Measurements from ENCODE around the gene TMEM179B. TPM values are rescaled to one million over a fixed set of nuclear protein-coding genes. Genes with fewer than 3 reads are reported as not detected.

Gene TMEM179B
- total RNA-seq, 1 experiment from 2014 or later: 51.6 TPM

DNA sequence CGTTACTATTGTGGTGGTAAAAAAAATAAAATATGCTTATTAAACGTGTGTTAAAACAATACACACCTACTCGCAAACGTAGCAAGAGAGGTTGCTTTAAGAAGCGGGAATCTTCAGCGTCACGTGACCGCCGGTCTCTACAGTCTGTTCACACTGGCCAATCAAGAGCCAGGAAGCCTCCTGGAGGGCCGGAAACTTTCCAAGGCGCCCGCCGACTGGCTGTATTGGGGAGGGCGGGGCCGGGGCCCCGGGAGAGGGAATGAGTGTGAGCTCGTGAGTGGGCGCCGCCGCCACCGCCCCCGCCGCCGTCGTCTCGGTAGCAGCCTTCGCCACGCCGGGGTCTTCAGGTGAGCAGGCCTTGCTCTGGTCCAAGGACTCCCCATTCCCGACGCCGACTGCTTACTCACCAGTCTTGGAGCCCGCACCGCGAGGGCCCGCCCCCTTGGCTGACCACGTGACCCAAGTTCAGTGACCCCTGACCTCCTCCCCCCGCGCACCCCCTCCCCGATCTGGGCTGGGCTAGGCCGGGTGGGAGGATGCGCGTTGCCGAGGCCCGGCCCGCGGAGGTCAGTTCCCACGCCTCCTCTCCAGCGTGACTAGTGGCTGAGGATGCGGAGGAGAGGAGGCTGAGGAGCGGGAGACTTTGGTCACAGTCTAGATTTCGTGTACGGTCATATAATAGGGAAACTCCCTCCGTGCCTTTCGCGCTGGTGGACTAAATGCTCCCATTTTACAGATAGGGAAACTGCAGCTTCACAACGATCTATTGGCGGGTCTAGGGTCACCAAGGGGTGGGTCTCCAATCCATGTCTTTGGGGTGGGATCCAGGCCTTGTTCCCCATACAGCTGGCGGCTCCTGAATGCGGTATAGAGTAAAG lies 15.8 kb upstream of the TMEM179B start, which contains the start of gene TAF6L (continued):
- TF ChIP-seq, protein P1, sequence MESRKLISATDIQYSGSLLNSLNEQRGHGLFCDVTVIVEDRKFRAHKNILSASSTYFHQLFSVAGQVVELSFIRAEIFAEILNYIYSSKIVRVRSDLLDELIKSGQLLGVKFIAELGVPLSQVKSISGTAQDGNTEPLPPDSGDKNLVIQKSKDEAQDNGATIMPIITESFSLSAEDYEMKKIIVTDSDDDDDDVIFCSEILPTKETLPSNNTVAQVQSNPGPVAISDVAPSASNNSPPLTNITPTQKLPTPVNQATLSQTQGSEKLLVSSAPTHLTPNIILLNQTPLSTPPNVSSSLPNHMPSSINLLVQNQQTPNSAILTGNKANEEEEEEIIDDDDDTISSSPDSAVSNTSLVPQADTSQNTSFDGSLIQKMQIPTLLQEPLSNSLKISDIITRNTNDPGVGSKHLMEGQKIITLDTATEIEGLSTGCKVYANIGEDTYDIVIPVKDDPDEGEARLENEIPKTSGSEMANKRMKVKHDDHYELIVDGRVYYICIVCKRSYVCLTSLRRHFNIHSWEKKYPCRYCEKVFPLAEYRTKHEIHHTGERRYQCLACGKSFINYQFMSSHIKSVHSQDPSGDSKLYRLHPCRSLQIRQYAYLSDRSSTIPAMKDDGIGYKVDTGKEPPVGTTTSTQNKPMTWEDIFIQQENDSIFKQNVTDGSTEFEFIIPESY (IDR thresholded peaks at IDR 0.05; ENCODE audit: extremely low read depth, insufficient replicate concordance, low read length): no peak
- TF ChIP-seq ZNF274 (IDR thresholded peaks at IDR 0.05; ENCODE audit: low read depth, low read length): no peak

- Histone ChIP-seq H3K4me2 (ENCODE audit: low read length) (no peak overlapping the region), H3K27me3 (ENCODE audit: insufficient read depth, low read length) (no peaks in the 10 kb centered on the region), H3K4me3 (replicated peaks in 1 of 2; ENCODE audit: low read depth in 1 of 2, low read length in 2 of 2) (no peak overlapping the region), H4K20me1 (ENCODE audit: insufficient read depth) (no peaks in the 10 kb centered on the region), H3K9me2 (ENCODE audit: insufficient read depth) (no peaks in the 10 kb centered on the region), H3K27ac (ENCODE audit: low read depth, low read length) (no peak overlapping the region), H2AFZ (ENCODE audit: low read depth, low read length, poor library complexity, severe bottlenecking) (no peak overlapping the region), H3K79me2 (ENCODE audit: insufficient read depth, low read length) (peaks cover 19% of the 10 kb centered on the region), H3K9me3 (ENCODE audit: control insufficient read depth in 1 of 2, insufficient read depth in 1 of 2, low read depth in 1 of 2, low read length in 2 of 2) (no peaks in the 10 kb centered on the region), H3K36me3 (ENCODE audit: control insufficient read depth in 1 of 2, insufficient read depth in 2 of 2, low read length in 2 of 2) (peaks cover 3 to 13% of the 10 kb centered on the region in 2 experiments; a peak in 3 of 4 replicates), H3K9ac (ENCODE audit: low read length) (no peak overlapping the region), H3K4me1 (ENCODE audit: control insufficient read depth in 1 of 2, insufficient read depth in 2 of 2, low read length in 2 of 2) (peaks cover 7 to 24% of the 10 kb centered on the region in 2 experiments; a peak in 3 of 4 replicates)
- CTCF ChIA-PET: interaction anchor here (1.1 kb wide), 1 partner anchor 12 kb away, joined by 3 read pairs; no protein-coding TSS in a partner anchor
- intact Hi-C loops (cut with micrococcal nuclease): no loop called here
- ATAC-seq: no peak
- POLR2A ChIA-PET: interaction anchor here (1.0 kb wide), 1 partner anchor 67 kb away, joined by 7 read pairs; no protein-coding TSS in a partner anchor
- BruUV-seq (replicated peaks): no TSS peak
- DNase-seq (ENCODE audit: low read depth, low spot score): no peak
- RAD21 ChIA-PET (ENCODE audit: low non-redundant PET in 1 of 2, low total read pairs in 2 of 2, uncharacterized antibody in 2 of 2, unreplicated experiment in 2 of 2): no interaction called here
- TF ChIP-seq TCF7L2 (IDR thresholded peaks at IDR 0.05; ENCODE audit: borderline replicate concordance, extremely low read depth, insufficient read depth, insufficient read length) (no peak), CEBPB (IDR thresholded peaks at IDR 0.05; ENCODE audit: low read depth) (no peak), REST (IDR thresholded peaks at IDR 0.05; ENCODE audit: low read depth) (no peak), SP1 (IDR thresholded peaks at IDR 0.05; ENCODE audit: low read depth) (no peak), FOSL1 (IDR thresholded peaks at IDR 0.05; ENCODE audit: low read depth) (no peak), ELF1 (IDR thresholded peaks at IDR 0.05; ENCODE audit: borderline replicate concordance, low read depth) (no peak), EGR1 (IDR thresholded peaks at IDR 0.05; ENCODE audit: low read depth) (no peak), SIN3A (IDR thresholded peaks at IDR 0.05; ENCODE audit: low read depth) (no peak), YY1 (IDR thresholded peaks at IDR 0.05; ENCODE audit: extremely low read depth, insufficient replicate concordance, low read depth, low read length) (no peak), POLR2A (IDR thresholded peaks at IDR 0.05; ENCODE audit: borderline replicate concordance, extremely low read depth, insufficient read depth, insufficient read length) (no peak), RAD21 (IDR thresholded peaks at IDR 0.05; ENCODE audit: low read depth) (no peak), CTCF (IDR thresholded peaks at IDR 0.05 in 2 of 3, conservative IDR thresholded peaks at IDR 0.05 in 1 of 3; ENCODE audit: borderline replicate concordance in 1 of 3, insufficient read depth in 1 of 3, low read depth in 2 of 3, low read length in 2 of 3) (no peak)
- TF ChIP-seq, protein P2, sequence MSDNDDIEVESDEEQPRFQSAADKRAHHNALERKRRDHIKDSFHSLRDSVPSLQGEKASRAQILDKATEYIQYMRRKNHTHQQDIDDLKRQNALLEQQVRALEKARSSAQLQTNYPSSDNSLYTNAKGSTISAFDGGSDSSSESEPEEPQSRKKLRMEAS (IDR thresholded peaks at IDR 0.05): no peak
- TF ChIP-seq, protein P3, sequence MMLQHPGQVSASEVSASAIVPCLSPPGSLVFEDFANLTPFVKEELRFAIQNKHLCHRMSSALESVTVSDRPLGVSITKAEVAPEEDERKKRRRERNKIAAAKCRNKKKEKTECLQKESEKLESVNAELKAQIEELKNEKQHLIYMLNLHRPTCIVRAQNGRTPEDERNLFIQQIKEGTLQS (IDR thresholded peaks at IDR 0.05): no peak
Measured at GRCh38 chr11:62774407-62774806, 12.8 kb upstream of the TMEM179B start.
